Right atrium auricular region (tissue), 2 donors: ENCODE results near the gene UBE3D. TPM values are rescaled to one million over a fixed set of nuclear protein-coding genes. Genes with fewer than 3 reads are reported as not detected.

ENCODE experiments used
- DNase-seq: peaks from one replicate; pipeline ENCODE4 v3.0.0-alpha.2; 2019; ENCODE audit warnings: low spot score
- H3K27ac ChIP-seq, 2 donors: fragments of 200-600 bp; sonication (generic); 1 replicate in 1 of 2; 2 replicates in 1 of 2; pipeline ENCODE4 v1.5.1; 2016 to 2019
- H3K27me3 ChIP-seq, 2 donors: fragments of 200-600 bp; sonication (generic); one replicate each; pipeline versions ENCODE4 v1.5.1 to v1.6.0; 2017 to 2019
- H3K36me3 ChIP-seq: fragments of 200-600 bp; sonication (generic); one replicate; pipeline ENCODE4 v1.5.1; 2016
- H3K4me1 ChIP-seq, 2 donors: fragments of 200-600 bp; sonication (generic); one replicate each; pipeline versions ENCODE4 v1.5.1 to v1.6.0; 2017 to 2019
- H3K4me3 ChIP-seq, 2 donors: fragments of 200-600 bp; sonication (generic); 1 replicate in 1 of 2; 2 replicates in 1 of 2; pipeline ENCODE4 v1.5.1; 2017 to 2019; ENCODE audit warnings: mild to moderate bottlenecking in 1 of 2, moderate library complexity in 1 of 2
- H3K9me3 ChIP-seq, 2 donors: fragments of 200-600 bp; sonication (generic); one replicate each; pipeline ENCODE4 v1.5.1; 2019
- total RNA-seq, 2 donors: library from RNA; depleted of rRNA; stranded (reverse); fragments of >200 nt; gene quantifications; one replicate each; pipeline ENCODE4 v1.1.0, GENCODE V29; 2016
- TF ChIP-seq, protein P1 (sequence below), 2 donors: fragments of 200-600 bp; sonication (generic); IDR thresholded peaks; one replicate each; pipeline ENCODE4 v1.5.1; 2019; ENCODE audit warnings: antibody characterized with exemption in 2 of 2

The UBE3D gene
- total RNA-seq, 2 donors from 2014 or later: 3.4 to 4.2 TPM

DNA sequence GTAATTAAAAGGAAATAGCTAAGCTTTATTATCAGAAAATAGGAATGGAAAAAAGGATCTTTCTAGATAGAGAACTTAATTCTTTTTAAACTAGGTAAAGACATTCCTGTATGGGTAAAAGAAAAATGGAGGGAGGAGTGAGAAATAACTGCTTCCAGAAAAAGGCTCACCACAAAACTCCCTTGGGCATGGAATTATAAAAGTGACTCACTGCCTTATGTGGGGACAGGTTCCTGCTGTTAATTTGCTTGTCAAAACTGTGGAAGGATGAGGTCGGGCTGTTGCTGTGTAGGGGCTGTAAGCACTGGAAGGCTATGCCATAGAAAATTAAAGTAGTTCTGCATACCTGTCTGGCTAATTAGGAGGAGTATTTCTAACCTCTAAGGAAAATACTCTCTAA, 158.7 kb downstream of the UBE3D start:
- no peak for DNase-seq
- Histone ChIP-seq H3K27me3 (no peaks in the 10 kb centered on the region), H3K27ac (no peak overlapping the region), H3K4me1 (peaks cover 0 to 4% of the 10 kb centered on the region in 2 donors), H3K4me3 (no peak overlapping the region), H3K36me3 (no peaks in the 10 kb centered on the region), H3K9me3 (no peaks in the 10 kb centered on the region)
- TF ChIP-seq, protein P1, sequence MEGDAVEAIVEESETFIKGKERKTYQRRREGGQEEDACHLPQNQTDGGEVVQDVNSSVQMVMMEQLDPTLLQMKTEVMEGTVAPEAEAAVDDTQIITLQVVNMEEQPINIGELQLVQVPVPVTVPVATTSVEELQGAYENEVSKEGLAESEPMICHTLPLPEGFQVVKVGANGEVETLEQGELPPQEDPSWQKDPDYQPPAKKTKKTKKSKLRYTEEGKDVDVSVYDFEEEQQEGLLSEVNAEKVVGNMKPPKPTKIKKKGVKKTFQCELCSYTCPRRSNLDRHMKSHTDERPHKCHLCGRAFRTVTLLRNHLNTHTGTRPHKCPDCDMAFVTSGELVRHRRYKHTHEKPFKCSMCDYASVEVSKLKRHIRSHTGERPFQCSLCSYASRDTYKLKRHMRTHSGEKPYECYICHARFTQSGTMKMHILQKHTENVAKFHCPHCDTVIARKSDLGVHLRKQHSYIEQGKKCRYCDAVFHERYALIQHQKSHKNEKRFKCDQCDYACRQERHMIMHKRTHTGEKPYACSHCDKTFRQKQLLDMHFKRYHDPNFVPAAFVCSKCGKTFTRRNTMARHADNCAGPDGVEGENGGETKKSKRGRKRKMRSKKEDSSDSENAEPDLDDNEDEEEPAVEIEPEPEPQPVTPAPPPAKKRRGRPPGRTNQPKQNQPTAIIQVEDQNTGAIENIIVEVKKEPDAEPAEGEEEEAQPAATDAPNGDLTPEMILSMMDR (IDR thresholded peaks at IDR 0.05): no peak

DNA sequence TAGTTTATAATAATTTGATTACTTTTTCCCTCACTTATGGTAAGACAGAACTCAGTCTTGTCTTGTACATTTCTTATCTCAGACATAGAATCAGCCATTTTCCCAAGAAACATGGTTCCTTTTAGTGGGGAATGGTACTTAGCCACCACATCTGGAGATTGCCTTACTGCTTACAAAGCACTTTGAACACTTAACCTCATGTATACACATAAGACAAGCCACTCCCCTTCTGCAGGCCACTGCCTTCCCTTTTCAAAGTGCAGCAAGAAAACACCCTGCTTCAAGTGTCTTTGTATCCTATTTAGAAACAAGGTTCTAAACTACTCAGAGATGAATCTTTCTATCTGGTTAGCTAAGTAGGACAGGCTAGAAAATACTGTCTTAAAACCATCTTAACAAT, 159.2 kb downstream of the UBE3D start:
- DNase-seq: no peak
- no peaks in the 10 kb centered on the region for H3K4me1 ChIP-seq
- H3K4me3 ChIP-seq: no peak overlapping the region
- no peaks in the 10 kb centered on the region for H3K9me3 ChIP-seq
- no peak overlapping the region for H3K27ac ChIP-seq
- no peaks in the 10 kb centered on the region for H3K36me3 ChIP-seq
- TF ChIP-seq, protein P1 (IDR thresholded peaks at IDR 0.05): no peak
- H3K27me3 ChIP-seq: no peaks in the 10 kb centered on the region

DNA sequence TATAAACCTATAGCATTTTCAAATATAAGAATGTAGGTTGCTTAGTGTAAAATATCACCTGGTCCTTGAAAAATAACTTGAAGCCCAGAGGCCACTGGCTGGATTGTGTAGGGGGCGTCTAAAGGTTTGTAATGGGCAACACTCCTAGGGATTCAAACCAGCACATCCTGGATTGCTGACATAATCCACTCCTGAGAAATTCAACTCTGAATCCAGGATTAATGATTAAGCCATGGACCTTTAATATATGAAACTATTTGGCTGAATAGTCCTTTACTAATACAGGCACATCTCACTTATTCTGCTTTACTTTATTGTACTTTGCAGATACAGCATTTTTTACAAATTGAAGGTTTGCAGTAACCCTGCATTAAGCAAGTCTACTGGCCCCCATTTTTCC, 160.8 kb downstream of the UBE3D start:
- TF ChIP-seq, protein P1 (IDR thresholded peaks at IDR 0.05): no peak
- DNase-seq: no peak
- H3K36me3 ChIP-seq: no peaks in the 10 kb centered on the region

DNA sequence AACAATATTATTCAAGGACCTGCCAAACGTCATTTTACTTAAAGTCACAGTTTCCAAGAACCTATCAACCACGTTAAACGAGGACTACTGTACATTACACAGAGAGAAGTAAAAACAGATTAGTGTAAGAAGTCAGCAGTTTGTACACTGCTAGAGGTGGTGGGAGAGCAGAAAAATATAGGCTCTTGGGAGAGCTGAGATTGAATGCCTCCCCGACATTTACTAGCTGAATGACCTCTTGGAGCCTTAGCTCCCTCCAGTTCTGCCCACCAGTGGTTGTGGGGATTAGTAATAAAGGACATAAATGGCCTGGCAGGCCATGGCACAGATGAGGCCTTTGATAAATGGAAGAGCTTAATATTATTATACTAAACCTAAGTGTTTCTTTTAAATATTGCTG, 161.4 kb downstream of the UBE3D start:
- Histone ChIP-seq H3K27ac (no peak overlapping the region), H3K27me3 (no peaks in the 10 kb centered on the region), H3K4me3 (no peak overlapping the region), H3K4me1 (no peaks in the 10 kb centered on the region), H3K36me3 (no peaks in the 10 kb centered on the region), H3K9me3 (no peaks in the 10 kb centered on the region)
- no peak for DNase-seq
- TF ChIP-seq, protein P1 (IDR thresholded peaks at IDR 0.05): no peak

More for the DNA sequence above, 160.8 kb downstream of the UBE3D start:
- Histone ChIP-seq H3K4me1 (no peaks in the 10 kb centered on the region), H3K27me3 (no peaks in the 10 kb centered on the region), H3K27ac (no peak overlapping the region), H3K9me3 (no peaks in the 10 kb centered on the region), H3K4me3 (no peak overlapping the region)

DNA sequence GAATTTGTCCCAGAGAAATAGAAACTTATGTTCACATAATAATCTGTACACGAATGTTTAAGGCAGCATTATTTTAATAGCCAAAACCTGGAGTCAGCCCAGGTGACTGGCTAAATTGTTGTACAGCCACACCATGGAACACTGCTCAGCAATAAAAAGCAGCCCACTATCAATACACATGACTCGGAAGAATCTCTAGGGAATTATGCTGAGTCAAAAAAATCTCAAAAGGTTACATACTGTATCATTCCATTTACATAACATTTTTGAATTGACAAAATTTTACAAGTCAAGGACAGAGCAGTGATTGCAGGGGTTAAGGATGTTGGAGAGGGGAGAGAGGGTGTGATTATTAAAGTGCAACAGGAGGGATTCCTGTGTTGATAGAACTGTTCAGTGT, 163.4 kb downstream of the UBE3D start:
- Histone ChIP-seq H3K4me1 (no peaks in the 10 kb centered on the region), H3K9me3 (no peaks in the 10 kb centered on the region), H3K27ac (no peak overlapping the region), H3K36me3 (no peaks in the 10 kb centered on the region), H3K27me3 (no peaks in the 10 kb centered on the region), H3K4me3 (no peak overlapping the region)
- TF ChIP-seq, protein P1 (IDR thresholded peaks at IDR 0.05): no peak
- no peak for DNase-seq

DNA sequence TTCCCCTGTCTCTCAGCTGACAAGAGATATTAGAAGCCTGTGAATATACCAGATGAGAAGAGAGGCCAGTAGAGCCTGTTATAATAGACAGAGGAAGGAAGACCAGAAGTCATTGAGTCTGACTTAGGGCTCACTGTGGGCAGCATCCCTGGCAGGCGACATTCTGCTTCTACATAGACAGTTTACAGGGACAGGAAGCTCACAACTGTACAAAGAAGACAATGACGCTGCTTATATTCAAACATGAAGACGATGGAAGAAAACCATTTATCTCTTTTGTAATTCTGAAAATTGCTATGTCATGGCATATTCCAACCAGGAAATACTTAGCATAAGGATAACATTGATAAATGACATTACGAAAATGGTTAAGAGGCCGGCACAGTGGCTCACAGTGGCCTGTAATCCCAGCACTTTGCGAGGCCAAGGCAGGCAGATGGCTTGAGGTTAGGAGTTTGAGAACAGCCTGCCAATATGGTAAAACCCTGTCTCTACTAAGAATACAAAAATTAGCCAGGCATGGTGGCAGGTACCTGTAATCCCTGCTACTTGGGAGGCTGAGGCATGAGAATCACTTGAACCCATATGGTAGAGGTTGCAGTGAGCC, 170.9 kb downstream of the UBE3D start:
- Histone ChIP-seq H3K36me3 (no peaks in the 10 kb centered on the region), H3K4me3 (no peak overlapping the region), H3K27ac (no peak overlapping the region), H3K9me3 (no peaks in the 10 kb centered on the region), H3K27me3 (no peaks in the 10 kb centered on the region), H3K4me1 (no peaks in the 10 kb centered on the region)
- TF ChIP-seq, protein P1 (IDR thresholded peaks at IDR 0.05): no peak
- DNase-seq: no peak
